ENCODE data around the gene BCL2L2.

GRCh38 chr14:23323838-23324454, 17.3 kb downstream of the BCL2L2 start:
- no peak for TF ChIP-seq CTCF (IDR thresholded peaks at IDR 0.05)
- TF ChIP-seq POLR2A (IDR thresholded peaks at IDR 0.05), result no peak
